HUES6 (cell line): Measurements from ENCODE around the gene CTSZ.

Experiments
- H3K27ac ChIP-seq: 2 replicates; pipeline ENCODE4 v1.7.0; 2013; ENCODE audit warnings: low read depth, mild to moderate bottlenecking, low read length, inconsistent platforms
- H3K27me3 ChIP-seq: 2 replicates; pipeline ENCODE4 v1.6.1; 2013; ENCODE audit warnings: low read length; ENCODE audit not compliant: control insufficient read depth, insufficient read depth
- H3K36me3 ChIP-seq: 2 replicates; pipeline ENCODE4 v1.6.1; 2013; ENCODE audit warnings: low read length; ENCODE audit not compliant: control insufficient read depth, insufficient read depth
- H3K4me1 ChIP-seq: 2 replicates; pipeline ENCODE4 v1.6.1; 2013; ENCODE audit warnings: low read length; ENCODE audit not compliant: control insufficient read depth, insufficient read depth
- H3K4me3 ChIP-seq: 2 replicates; pipeline ENCODE4 v1.5.1; 2013; ENCODE audit warnings: low read depth, low read length
- H3K9ac ChIP-seq: one replicate; pipeline ENCODE4 v1.6.1; 2013; ENCODE audit warnings: mild to moderate bottlenecking, low read length
- H3K9me3 ChIP-seq: 2 replicates; pipeline ENCODE4 v1.6.1; 2013; ENCODE audit warnings: low read depth, low read length; ENCODE audit not compliant: control insufficient read depth, insufficient read depth

Gene CTSZ

DNA sequence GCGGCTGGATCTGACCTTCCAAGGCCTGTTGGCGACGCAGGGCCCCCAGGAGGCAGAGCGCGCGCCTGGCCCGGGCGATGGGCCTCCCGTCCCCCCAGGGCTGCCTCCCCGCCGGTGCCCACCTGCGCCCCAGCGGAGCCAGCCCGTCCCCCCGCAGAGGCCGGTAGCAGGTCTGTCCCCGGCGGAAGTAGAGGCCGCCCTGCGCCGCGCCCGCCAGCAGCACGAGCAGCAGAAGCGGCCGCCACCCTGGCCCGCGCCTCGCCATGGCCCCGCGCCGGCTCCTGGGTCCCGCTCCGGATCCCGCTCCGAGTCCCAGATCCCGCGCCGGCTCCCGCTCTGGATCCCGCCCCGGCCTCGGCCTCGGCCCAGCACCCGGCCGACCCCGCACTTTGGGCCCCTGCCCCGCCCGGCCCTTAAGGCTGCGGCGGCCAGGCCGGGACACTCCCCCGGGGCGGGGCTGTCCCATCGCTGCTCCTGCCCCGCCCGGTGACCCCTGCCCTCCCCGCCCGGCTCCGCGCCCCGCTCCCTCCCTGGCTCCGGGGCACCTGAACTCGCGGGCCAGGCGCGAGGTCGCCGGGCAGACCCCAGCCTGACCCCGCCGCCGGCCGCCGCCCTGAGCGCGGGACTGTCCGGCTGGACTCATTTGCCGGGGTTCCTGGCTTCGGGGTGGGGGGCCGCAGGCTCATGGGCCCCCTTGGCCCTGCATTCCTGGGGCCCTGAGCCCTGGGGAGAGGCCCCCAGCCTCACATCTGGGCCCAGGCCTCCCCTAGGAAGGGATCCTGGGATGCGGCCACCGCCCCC lies at the start of gene CTSZ:
CTSZ (minus strand) TSS at position 391 of the 801 bp plus-strand sequence; CDS start at position 265, 126 bp downstream.
- H3K27me3 ChIP-seq, result peaks cover 43% of the 10 kb centered on the region
- H3K9ac ChIP-seq, result peak within 1 kb of the TSS; percentile 75
- peaks cover 15% of the 10 kb centered on the region for H3K4me1 ChIP-seq
- H3K4me3 ChIP-seq, result peak within 1 kb of the TSS; percentile 74
- 0 out of 2 replicates have a peak within 1 kb of the TSS, but pooled peaks have one; percentile 38 for H3K27ac ChIP-seq
- H3K36me3 ChIP-seq, result no peaks in the 10 kb centered on the region
- H3K9me3 ChIP-seq, result no peaks in the 10 kb centered on the region

DNA sequence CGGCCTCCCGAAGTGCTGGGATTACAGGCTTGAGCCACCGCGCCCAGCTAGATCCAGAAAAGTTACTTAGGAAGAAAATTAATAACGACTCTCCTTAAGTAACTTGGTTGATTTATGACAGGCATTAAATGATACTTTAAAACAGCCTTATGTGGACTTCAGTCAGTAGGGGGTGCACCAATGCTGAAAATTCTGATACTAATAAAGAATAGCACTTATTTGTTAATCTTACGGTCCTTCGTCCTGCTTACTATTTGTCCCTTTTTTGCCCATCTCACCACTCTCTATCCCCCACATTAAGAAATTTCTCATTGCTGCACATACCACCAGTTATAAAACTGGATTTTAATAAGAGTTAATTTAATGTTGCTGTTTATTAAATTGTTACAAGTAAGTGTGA lies 48.2 kb upstream of the CTSZ start:
- H3K9me3 ChIP-seq, result no peaks in the 10 kb centered on the region
- H3K4me1 ChIP-seq, result no peaks in the 10 kb centered on the region
- H3K4me3 ChIP-seq, result no peak overlapping the region
- H3K36me3 ChIP-seq, result no peaks in the 10 kb centered on the region
- H3K27me3 ChIP-seq, result peaks cover 13% of the 10 kb centered on the region
- H3K9ac ChIP-seq, result no peak overlapping the region
- no peak overlapping the region for H3K27ac ChIP-seq

DNA sequence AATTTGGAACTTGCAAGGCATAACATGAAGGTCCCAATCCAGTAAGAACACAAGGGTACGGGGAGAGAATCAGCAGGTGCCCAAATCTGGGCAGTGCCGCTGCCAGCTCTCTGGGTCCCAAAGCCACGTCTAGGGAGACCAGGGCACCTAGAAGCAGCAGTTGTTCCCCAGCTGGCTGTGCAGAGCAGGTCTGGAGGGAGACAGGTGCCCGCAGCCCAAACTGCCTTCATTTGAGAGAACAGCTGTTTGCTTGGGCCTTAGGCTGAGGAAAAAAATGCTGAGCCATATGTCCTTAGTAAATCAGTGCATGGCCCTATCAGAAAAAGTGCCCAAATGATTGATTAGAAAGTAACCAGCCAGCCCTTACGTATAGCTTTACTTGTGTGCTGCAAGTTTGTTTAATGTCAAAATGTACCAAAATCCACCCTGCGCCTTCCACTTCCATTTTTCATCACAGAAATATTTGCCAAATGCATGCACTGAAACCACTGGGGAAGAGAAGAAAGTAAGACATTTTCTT lies 44.7 kb upstream of the CTSZ start:
- Histone ChIP-seq H3K27me3 (peaks cover 31% of the 10 kb centered on the region), H3K4me3 (no peak overlapping the region), H3K4me1 (no peaks in the 10 kb centered on the region), H3K9ac (no peak overlapping the region), H3K36me3 (no peaks in the 10 kb centered on the region), H3K9me3 (no peaks in the 10 kb centered on the region), H3K27ac (no peak overlapping the region)

DNA sequence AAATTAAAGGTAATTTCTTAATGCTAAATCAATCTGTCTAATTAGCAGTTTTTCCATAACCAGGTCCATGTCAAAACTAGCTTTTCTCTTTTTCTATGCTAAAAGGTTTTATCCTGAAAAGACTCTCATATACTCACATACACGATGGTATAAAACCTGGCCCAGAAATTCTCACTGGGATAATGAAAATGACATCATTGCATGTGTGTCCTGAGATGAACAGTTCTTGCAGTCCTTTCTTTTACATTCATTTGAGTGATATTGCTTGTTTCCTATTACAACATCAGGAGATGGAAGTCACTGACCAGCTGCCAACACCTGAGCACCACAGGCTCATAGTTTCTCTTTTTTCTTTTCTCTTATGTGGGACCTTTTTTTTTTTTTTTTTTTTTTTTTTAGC lies 43.4 kb upstream of the CTSZ start:
- Histone ChIP-seq H3K9me3 (no peaks in the 10 kb centered on the region), H3K9ac (no peak overlapping the region), H3K4me3 (no peak overlapping the region), H3K4me1 (no peaks in the 10 kb centered on the region), H3K36me3 (no peaks in the 10 kb centered on the region), H3K27ac (no peak overlapping the region), H3K27me3 (peaks cover 31% of the 10 kb centered on the region)

DNA sequence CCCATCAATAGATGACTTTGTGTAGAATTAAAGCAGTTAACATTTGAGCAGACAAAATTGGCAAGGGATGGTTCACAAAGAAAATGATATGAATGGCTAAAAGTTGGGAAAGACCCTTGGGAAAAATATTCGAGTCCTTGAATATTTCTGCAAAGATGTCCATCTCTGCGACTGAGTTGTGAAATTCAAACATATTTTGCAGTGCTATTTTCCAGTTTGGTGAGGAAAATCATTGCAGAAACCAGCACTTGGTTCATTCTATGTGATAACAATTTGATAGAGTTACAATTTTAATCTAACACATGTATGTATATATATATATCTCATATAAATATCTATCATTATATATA lies 41.6 kb upstream of the CTSZ start:
- H3K36me3 ChIP-seq, result no peaks in the 10 kb centered on the region
- peaks cover 31% of the 10 kb centered on the region for H3K27me3 ChIP-seq
- H3K4me3 ChIP-seq, result no peak overlapping the region
- no peak overlapping the region for H3K27ac ChIP-seq
- H3K9ac ChIP-seq, result no peak overlapping the region
- no peaks in the 10 kb centered on the region for H3K9me3 ChIP-seq
- no peaks in the 10 kb centered on the region for H3K4me1 ChIP-seq

DNA sequence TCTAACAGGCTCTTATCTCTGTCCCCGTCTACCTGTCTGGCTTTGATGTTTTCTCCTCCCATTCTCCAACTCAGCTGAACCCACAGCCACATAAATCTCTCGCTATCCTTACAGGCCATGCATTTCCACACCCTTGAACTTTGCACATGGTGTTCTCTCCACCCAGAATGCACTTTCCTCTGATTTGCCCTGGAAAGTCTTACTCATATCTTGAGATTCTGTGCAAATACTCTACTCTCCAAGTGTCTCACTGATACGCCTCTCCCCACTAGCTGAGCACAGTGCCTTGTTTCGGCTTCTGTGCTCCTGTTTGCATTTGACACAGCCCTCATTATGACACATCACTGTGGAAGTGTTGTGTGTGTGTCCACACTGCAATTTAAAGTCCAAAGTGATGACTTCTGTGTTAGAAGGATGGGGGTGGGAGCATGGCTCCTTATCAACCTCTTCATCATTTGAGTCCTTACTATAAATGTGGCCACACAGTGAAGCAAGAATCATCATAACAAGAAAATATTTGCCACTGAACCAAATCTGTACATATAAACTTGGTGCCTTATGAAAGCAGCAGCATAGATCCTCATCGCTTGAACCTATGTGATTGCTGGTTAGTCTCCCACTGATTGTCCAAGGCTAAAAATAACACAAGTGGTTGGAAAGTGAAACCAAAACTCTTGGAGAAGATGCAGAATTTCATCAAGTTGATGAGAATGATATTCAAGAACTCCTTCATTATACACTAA lies 41.1 kb upstream of the CTSZ start:
- Histone ChIP-seq H3K9ac (no peak overlapping the region), H3K4me1 (peaks cover 2% of the 10 kb centered on the region; the same call in 1 of the 2 replicates), H3K27me3 (peaks cover 31% of the 10 kb centered on the region), H3K9me3 (no peaks in the 10 kb centered on the region), H3K36me3 (no peaks in the 10 kb centered on the region), H3K27ac (no peak overlapping the region), H3K4me3 (no peak overlapping the region)

DNA sequence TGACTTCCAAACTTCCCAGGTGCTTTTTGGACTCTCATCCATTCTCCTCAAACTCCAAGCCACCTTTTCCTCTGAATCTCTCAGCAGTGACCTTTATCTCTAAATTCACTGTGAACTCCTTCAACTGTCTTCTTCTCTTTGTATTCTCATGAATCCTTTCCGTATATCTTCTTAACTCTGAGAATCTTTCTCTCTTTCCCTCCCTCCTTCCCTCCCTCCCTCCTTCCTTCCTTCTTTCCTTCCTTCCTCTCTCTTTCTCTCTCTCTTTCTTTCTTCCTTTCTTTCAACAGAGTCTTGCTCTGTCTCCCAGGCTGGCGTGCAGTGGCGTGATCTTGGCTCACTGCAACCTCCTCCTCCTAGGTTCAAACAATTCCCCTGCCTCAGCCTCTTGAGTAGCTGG lies 39.8 kb upstream of the CTSZ start:
- Histone ChIP-seq H3K36me3 (no peaks in the 10 kb centered on the region), H3K27me3 (peaks cover 26% of the 10 kb centered on the region), H3K4me3 (no peak overlapping the region), H3K9ac (no peak overlapping the region), H3K4me1 (peaks cover 4% of the 10 kb centered on the region; the same call in 1 of the 2 replicates), H3K9me3 (no peaks in the 10 kb centered on the region), H3K27ac (no peak overlapping the region)

DNA sequence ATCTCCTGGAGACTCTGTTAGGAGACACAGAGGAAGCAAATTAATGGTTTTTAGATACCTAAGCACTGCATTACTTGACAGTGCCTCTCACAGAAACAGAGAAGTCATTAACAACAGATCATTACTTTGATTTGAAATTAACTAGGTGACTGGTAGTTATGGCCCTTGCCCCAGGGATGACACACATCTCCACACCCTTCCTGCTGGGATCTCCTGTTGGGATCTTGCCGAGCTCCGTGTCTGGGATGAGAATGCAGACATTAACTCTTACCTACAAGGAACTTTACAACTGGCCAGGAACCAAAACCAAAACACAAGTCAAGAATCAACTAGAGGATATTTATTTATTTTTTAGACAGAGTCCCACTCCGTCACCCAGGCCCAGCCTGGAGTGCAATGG lies 37.7 kb upstream of the CTSZ start:
- H3K27ac ChIP-seq, result no peak overlapping the region
- peaks cover 4% of the 10 kb centered on the region; the same call in 1 of the 2 replicates for H3K4me1 ChIP-seq
- H3K4me3 ChIP-seq, result no peak overlapping the region
- H3K27me3 ChIP-seq, result peaks cover 17% of the 10 kb centered on the region
- no peaks in the 10 kb centered on the region for H3K9me3 ChIP-seq
- no peak overlapping the region for H3K9ac ChIP-seq
- H3K36me3 ChIP-seq, result no peaks in the 10 kb centered on the region

DNA sequence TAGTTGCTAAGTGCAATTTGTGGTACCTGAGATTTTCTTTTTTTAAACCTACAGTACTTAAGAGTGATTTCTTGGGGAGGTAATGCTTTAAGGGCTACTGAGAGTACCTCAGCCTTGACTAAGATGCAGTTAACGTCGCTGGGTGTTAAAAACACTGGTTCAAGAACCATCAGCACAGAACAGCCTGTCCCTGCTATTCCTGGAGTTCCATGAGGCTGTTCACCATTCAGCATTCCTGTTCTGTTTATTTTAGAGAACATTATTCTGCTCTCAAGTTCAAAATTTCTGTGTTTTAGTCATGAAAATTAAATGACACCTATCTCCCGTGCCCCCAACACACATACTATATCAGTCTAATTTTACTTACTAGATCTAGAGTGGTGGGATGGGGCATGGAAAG lies 37.2 kb upstream of the CTSZ start:
- no peak overlapping the region for H3K27ac ChIP-seq
- H3K9ac ChIP-seq, result no peak overlapping the region
- H3K4me3 ChIP-seq, result no peak overlapping the region
- peaks cover 13% of the 10 kb centered on the region for H3K27me3 ChIP-seq
- peaks cover 4% of the 10 kb centered on the region; the same call in 1 of the 2 replicates for H3K4me1 ChIP-seq
- no peaks in the 10 kb centered on the region for H3K9me3 ChIP-seq
- no peaks in the 10 kb centered on the region for H3K36me3 ChIP-seq

DNA sequence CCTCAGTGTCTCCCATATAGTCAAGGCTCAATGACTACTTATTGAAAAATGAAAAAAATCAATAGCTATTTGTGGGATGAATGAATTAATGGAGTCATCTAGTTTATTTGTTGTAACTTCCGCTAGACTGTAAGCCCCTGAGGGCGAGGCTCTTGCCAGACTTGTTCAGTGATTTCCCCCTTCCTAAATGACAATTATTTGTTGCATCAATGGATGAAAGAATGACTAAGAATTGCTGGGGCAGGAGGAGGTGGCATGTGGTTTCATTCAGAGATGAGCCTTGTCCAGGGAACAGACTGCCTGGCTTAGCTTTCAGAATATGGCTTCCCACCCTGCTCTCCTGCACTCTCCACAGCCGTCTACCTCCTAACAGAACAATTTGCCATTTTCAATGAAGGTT lies 36.6 kb upstream of the CTSZ start:
- Histone ChIP-seq H3K9me3 (no peaks in the 10 kb centered on the region), H3K4me3 (no peak overlapping the region), H3K27me3 (peaks cover 13% of the 10 kb centered on the region), H3K27ac (no peak overlapping the region), H3K9ac (no peak overlapping the region), H3K36me3 (no peaks in the 10 kb centered on the region), H3K4me1 (peaks cover 4% of the 10 kb centered on the region; the same call in 1 of the 2 replicates)
